PC-3 (cell line): ENCODE results near the gene MORN1. TPM values are rescaled to one million over a fixed set of nuclear protein-coding genes. Genes with fewer than 3 reads are reported as not detected.

Experiments
- ATAC-seq: fragments of 200-7000 bp; cut with Tn5 transposase; 2 replicates; pipeline ENCODE4 v1.9.1; 2020; ENCODE audit warnings: mild to moderate bottlenecking, moderate library complexity
- BruUV-seq: library from RNA; stranded (reverse); fragments of 400-500 nt; replicated peaks from 2 replicates; lab custom pipeline; 2021; lab: Mats Ljungman, UMichigan
- CTCF ChIA-PET: fragments of 300-600 bp; sonication (Branson Sonifier 250); formaldehyde crosslinking; loops from one replicate; lab custom pipeline; 2022; ENCODE audit warnings: antibody characterized with exemption; lab: Charles Lee
- POLR2A ChIA-PET: fragments of 300-600 bp; sonication (Branson Sonifier 250); formaldehyde crosslinking; loops from one replicate; lab custom pipeline; 2022; ENCODE audit warnings: antibody characterized with exemption; ENCODE audit not compliant: unreplicated experiment; lab: Charles Lee
- DNase-seq: peaks from one replicate; pipeline ENCODE4 v3.0.0-alpha.2; 2015
- H2AFZ ChIP-seq: fragments of 300-600 bp; sonication (generic); 2 replicates; pipeline ENCODE4 v1.6.0; 2016; ENCODE audit warnings: antibody characterized with exemption, low read length
- H3F3A ChIP-seq: fragments of 300-600 bp; sonication (generic); one replicate; pipeline ENCODE4 v1.6.0; 2017; ENCODE audit warnings: antibody characterized with exemption, low read length, control low read depth, mild to moderate bottlenecking; ENCODE audit not compliant: unreplicated experiment
- H3K27ac ChIP-seq: fragments of 300-600 bp; sonication (generic); 2 replicates; pipeline ENCODE4 v1.5.1; 2016; ENCODE audit warnings: mild to moderate bottlenecking, low read length
- H3K27me3 ChIP-seq: fragments of 300-600 bp; sonication (generic); 2 replicates; pipeline ENCODE4 v1.6.1; 2016; ENCODE audit warnings: low read length, mixed read lengths
- H3K36me3 ChIP-seq: fragments of 300-600 bp; sonication (generic); 2 replicates; pipeline ENCODE4 v1.6.1; 2016; ENCODE audit warnings: low read depth, mixed run types, low read length, mixed read lengths
- H3K4me1 ChIP-seq: fragments of 300-600 bp; sonication (generic); 2 replicates; pipeline ENCODE4 v1.5.1; 2016; ENCODE audit warnings: low read length; ENCODE audit not compliant: insufficient read depth
- H3K4me2 ChIP-seq: fragments of 300-600 bp; sonication (generic); 2 replicates; pipeline ENCODE4 v1.6.0; 2016; ENCODE audit warnings: low read length
- H3K4me3 ChIP-seq: fragments of 300-600 bp; sonication (generic); 2 replicates; pipeline ENCODE4 v1.5.1; 2016; ENCODE audit warnings: mild to moderate bottlenecking, low read length, mixed read lengths
- H3K79me2 ChIP-seq: fragments of 300-600 bp; sonication (generic); 2 replicates; pipeline ENCODE4 v1.6.1; 2017; ENCODE audit warnings: low read length, mixed read lengths
- H3K9ac ChIP-seq: fragments of 300-600 bp; sonication (generic); 2 replicates; pipeline ENCODE4 v1.6.0; 2016; ENCODE audit warnings: mild to moderate bottlenecking, low read length
- H3K9me2 ChIP-seq: fragments of 300-600 bp; sonication (generic); replicated peaks from 2 replicates; pipeline ENCODE4 v1.6.1; 2016; ENCODE audit warnings: mixed run types, low read length, mixed read lengths
- H3K9me3 ChIP-seq: fragments of 300-600 bp; sonication (generic); 2 replicates; pipeline ENCODE4 v1.6.1; 2016; ENCODE audit warnings: low read length, mixed read lengths
- H4K20me1 ChIP-seq: fragments of 300-600 bp; sonication (generic); 2 replicates; pipeline ENCODE4 v1.6.1; 2016; ENCODE audit warnings: low read length, mixed read lengths
- EZH2 ChIP-seq: fragments of 300-600 bp; sonication (generic); IDR thresholded peaks from one replicate; pipeline ENCODE4 v1.6.1; 2017; ENCODE audit warnings: antibody characterized with exemption, mild to moderate bottlenecking, low read length; ENCODE audit not compliant: unreplicated experiment
- EZH2phosphoT487 ChIP-seq: fragments of 300-600 bp; sonication (generic); IDR thresholded peaks from 2 replicates; pipeline ENCODE4 v1.6.1; 2018; ENCODE audit warnings: mild to moderate bottlenecking, antibody characterized with exemption, low read length, borderline replicate concordance
- intact Hi-C: fragments of 100-400 bp; cut with micrococcal nuclease; formaldehyde crosslinking; loops from 2 replicates; pipeline ENCODE4 v1.9.0; 2023
- total RNA-seq: library from RNA; depleted of rRNA; stranded (reverse); fragments of >200 nt; gene quantifications from 2 replicates; pipeline ENCODE4 v1.2.3, GENCODE V29; 2014
- TF ChIP-seq, protein P1 (sequence below): fragments of 300-600 bp; sonication (generic); conservative IDR thresholded peaks from 2 replicates; pipeline ENCODE4 v1.5.1; 2017; ENCODE audit warnings: antibody characterized with exemption, low read depth, mild to moderate bottlenecking, low read length

MORN1 gene
- total RNA-seq, 1 experiment from 2014 or later = 11.2 TPM

DNA sequence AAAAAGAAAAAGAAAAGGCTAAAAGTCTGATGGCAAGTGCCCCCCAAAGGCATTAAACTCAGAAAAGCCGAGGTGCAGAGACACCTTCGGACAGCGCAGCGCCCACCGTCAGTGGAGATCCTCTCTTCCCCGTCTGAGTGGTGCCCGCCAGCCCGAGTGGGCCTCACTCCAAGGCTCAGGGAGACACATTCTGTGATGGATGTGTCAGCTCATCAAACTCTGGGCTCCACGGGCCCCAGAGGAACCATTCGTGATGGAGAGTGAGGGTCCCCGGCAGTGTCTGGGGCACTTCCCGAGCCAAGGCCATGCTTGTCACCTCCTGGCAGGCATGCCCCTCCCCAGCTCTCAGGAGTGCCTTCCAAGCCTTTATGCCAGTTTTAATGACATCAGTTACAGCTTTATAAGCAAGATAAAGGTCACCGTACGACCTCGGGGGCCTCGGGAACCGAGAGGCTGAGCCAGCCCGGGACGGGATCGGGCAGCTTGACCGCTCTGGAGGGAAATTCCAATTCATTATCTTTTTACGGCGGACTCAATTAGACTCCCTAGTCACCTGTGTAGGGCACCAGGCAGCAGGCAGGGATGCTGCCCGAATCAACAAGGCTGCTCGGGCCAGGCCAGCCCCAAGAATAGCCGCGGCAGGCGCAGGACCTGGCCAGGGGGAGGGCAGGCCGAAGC lies 49.5 kb downstream of the MORN1 start:
- no peaks in the 10 kb centered on the region for H3K9me2 ChIP-seq
- ATAC-seq = no peak
- no peaks in the 10 kb centered on the region for H3K4me1 ChIP-seq
- CTCF ChIA-PET = interaction anchor here (0.6 kb wide), 1 partner anchor 27 kb away, joined by 3 read pairs; no protein-coding TSS in a partner anchor
- H3K9ac ChIP-seq = no peak overlapping the region
- POLR2A ChIA-PET = no interaction called here
- no peak overlapping the region for H3K4me3 ChIP-seq
- BruUV-seq = no TSS peak
- H3K27me3 ChIP-seq = no peaks in the 10 kb centered on the region
- no peak overlapping the region for H3K4me2 ChIP-seq
- H3K36me3 ChIP-seq = no peaks in the 10 kb centered on the region
- no peak for DNase-seq
- no peaks in the 10 kb centered on the region for H3K9me3 ChIP-seq
- TF ChIP-seq, protein P1, sequence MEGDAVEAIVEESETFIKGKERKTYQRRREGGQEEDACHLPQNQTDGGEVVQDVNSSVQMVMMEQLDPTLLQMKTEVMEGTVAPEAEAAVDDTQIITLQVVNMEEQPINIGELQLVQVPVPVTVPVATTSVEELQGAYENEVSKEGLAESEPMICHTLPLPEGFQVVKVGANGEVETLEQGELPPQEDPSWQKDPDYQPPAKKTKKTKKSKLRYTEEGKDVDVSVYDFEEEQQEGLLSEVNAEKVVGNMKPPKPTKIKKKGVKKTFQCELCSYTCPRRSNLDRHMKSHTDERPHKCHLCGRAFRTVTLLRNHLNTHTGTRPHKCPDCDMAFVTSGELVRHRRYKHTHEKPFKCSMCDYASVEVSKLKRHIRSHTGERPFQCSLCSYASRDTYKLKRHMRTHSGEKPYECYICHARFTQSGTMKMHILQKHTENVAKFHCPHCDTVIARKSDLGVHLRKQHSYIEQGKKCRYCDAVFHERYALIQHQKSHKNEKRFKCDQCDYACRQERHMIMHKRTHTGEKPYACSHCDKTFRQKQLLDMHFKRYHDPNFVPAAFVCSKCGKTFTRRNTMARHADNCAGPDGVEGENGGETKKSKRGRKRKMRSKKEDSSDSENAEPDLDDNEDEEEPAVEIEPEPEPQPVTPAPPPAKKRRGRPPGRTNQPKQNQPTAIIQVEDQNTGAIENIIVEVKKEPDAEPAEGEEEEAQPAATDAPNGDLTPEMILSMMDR = no peak
- TF ChIP-seq EZH2 (no peak), EZH2phosphoT487 (no peak)
- H3K79me2 ChIP-seq = no peaks in the 10 kb centered on the region
- H3K27ac ChIP-seq = no peak overlapping the region
- no peak overlapping the region for H2AFZ ChIP-seq
- intact Hi-C loops = no loop called here
- no peaks in the 10 kb centered on the region for H4K20me1 ChIP-seq
- no peaks in the 10 kb centered on the region for H3F3A ChIP-seq

DNA sequence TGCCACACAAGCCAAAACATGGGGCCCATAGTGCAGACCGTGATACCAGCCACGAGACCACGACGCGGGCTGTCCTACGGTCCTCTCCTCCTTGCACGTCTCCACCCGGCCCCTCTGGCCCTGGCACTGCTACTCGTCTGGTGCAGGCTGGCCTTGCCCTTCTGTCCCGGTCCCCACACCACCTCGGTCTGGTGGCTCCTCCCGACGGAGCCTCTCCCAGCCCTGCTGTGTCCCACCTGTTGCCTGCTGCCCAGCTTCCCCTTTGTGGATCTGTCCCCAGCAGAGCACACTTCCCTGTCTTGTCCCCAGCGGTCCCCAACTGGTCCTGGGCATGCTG lies 50.5 kb downstream of the MORN1 start:
- POLR2A ChIA-PET = no interaction called here

More for the DNA sequence above, 50.5 kb downstream of the MORN1 start:
- intact Hi-C loops = no loop called here
- no peaks in the 10 kb centered on the region for H3K4me1 ChIP-seq
- ATAC-seq (no peak), DNase-seq (no peak)
- TF ChIP-seq, protein P1 = no peak
- TF ChIP-seq EZH2 (no peak), EZH2phosphoT487 (no peak)
- H4K20me1 ChIP-seq = no peaks in the 10 kb centered on the region
- no peak overlapping the region for H3K9ac ChIP-seq
- CTCF ChIA-PET = no interaction called here
- no peak overlapping the region for H2AFZ ChIP-seq
- no peaks in the 10 kb centered on the region for H3K9me3 ChIP-seq
- no peaks in the 10 kb centered on the region for H3K9me2 ChIP-seq
- H3K4me3 ChIP-seq = no peak overlapping the region
- no peak overlapping the region for H3K4me2 ChIP-seq
- no peaks in the 10 kb centered on the region for H3F3A ChIP-seq
- no peaks in the 10 kb centered on the region for H3K36me3 ChIP-seq
- H3K27ac ChIP-seq = no peak overlapping the region
- H3K79me2 ChIP-seq = no peaks in the 10 kb centered on the region
- no peaks in the 10 kb centered on the region for H3K27me3 ChIP-seq
- no TSS peak for BruUV-seq
